DMS79 treated with DMSO at 0.1 percent for 48 hours (cell line): ENCODE measurements around the gene LDLRAD4.

Experiments used
- DNase-seq: peaks from one replicate; lab custom pipeline; 2025; lab: John Stamatoyannopoulos, UW

Gene LDLRAD4

DNA sequence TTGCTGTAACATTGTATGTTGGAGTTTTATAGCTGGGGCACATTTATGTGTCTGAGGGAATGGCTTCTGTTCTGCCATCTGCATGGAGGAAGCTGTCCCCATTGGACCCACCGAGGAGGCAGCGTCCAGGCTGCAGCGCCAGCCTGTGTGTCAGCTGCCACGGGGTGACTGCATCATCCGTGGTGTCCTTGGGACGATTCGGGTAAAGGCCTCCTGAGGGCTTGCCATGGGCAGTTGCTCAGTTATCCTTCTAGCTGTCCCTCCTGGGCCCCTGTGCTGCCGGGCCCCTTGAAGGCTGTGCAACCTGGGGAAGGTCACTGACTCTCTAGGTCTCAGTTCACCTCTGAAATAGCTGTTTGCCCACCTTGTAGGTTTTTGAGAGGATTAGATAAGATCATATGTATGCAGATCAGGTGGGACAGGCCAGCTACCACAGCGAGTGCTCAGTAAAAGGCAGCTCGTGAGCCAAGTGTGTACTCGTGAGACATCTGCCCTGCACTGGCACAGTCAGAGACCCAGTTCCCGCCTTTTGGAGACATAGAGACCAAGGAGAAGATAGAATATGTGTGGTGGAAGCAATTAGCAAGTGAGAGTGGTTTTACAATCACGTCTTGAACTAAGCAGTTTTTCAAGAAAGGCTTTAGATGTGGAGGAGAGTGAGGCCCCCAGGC is 10.6 kb downstream of the LDLRAD4 start:
- no peak for DNase-seq

DNA sequence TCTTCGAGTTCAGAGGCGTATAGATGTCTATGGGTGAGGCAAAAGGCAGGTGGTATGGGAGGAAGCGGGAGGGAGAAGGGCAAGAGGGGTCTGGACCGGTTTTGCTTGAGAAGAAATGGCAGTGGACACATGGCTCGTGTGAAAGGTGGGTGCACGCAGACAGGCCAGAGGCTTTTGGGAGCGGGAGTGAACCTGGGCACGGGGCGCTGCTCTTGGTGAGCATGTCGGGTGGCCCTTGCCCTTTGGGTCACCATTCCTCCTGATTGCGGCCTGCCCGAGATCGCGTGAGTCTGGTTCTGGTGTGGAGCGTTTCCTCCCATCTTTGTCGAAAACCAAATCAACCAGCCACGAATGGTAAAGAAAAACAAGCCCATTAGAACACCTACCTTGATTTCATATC is 12.6 kb downstream of the LDLRAD4 start:
- no peak for DNase-seq

DNA sequence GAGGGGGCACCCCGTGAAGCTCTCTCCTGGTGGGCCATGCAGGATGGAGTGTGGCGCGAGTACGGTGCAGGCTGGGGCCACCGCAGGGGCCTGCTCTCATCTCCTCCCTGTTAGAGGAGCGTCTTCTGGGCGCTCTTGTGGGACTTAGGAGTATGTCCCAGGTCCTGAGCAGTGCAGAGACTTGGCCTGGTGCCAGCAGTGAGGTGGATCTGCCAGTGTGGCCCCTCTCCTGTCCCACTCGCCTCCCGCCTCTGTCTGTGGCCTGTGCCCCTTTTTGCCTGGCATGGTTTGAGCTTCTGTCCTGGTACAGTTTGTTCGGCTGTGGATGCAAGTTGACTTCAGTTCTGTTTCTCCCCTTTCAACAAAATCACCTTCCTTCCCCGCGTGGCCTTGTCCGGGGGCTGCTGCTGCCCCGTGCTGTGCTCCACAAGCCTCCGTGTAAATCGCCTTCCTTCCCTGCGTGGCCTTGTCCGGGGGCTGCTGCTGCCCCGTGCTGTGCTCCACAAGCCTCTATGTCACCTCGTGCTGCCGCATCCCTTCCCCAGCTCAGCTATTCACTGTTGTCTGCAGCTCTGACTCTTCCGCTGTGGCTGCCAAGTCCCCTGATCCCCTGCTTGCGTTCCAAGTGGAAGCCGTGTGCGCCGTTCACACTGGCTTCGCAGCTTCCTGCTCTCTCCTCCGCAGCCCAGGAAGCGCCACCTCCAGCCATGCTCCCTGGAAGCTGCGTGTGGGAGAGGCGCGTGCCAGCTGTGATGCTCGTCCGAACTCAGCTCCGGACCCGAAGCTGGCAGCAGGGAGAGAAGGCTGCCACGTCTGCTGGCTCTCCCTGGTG is 13.7 kb downstream of the LDLRAD4 start:
- DNase-seq = peak; percentile 86

DNA sequence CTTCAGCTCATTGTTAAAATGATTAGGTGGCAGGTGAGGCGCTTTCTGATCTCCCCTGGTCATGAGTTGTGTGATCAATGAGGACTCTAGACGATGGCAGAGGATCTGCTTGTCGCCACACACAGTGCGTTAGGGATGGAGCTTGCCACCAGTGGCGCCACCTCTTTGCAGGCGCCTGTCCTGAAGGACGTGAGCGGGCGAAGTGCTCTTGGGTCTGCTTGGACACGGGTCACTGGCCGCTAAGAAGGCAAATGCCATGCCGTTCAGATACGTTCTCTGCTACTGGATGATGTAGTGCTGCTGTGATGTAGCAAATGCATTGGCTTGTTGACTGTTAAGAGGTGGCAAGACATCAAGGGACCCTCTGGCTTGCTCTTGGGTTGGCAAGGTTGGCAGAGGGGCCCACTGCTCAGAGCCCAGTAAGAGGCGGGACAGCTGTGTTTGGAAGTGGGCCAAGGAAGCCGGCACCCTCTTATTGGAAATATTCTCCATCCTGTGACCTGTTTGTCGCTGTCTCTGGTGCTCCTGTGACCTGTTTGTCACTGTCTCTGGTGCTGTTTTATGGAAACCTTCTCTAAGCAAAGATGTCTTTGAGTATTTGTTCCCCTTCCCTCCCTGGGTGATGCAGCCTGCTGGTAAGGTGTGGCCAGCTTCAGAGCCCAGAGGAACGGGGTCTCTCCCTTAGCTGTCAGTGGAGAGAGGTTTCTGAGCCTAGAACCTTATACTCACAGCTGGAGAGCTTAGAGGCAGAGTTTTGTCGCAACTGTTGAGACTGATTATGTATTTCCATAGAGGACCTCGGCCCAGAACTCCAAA is 14.6 kb downstream of the LDLRAD4 start:
- DNase-seq = peak; percentile 92

DNA sequence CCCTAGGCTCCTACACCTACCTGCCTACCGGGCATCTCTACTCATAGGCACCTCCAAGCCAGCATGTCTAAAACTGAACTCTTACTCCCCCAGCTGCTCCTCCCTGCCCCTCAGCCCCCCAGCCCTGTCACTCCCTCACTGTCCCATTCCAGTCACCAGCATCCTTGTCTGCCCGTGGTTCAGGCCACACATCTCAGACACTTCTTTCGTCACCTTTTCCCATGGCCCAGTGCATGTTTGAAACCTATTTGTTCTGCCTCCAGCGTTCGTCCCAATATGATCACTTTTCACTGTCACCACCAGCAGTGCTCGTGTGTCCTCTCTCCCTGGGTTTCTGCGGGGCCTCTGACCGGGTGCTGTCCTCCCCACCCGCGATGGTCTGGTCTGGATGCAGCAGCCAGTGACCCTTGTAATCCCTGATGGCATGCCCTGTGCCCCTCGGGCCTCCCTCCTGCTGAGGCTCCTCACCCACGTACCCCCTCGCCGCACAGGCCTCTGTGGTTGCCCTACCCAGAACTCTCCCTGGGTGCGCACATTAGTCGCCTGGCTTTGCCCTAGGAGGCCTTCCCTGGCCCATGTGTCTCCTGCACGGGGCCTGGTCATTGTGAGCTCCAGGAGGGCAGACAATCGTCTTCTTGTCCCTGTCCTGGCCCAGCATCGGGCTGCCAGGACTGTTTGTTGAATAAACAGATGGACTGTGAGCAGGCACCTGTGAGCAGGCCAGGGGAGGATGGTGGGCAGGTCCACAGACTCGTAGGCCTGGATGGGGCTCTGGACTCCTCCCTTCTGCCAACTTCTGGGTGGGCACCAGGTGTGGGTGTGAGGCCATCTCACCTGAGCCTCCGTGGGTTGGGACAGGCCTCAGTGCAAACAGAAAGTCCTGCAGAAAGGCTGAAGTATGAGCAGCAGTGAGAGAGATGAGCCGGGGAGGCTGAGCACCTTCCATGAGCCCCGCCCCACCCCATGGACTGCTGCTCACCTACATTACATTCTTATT is 15.5 kb downstream of the LDLRAD4 start:
- no peak for DNase-seq

DNA sequence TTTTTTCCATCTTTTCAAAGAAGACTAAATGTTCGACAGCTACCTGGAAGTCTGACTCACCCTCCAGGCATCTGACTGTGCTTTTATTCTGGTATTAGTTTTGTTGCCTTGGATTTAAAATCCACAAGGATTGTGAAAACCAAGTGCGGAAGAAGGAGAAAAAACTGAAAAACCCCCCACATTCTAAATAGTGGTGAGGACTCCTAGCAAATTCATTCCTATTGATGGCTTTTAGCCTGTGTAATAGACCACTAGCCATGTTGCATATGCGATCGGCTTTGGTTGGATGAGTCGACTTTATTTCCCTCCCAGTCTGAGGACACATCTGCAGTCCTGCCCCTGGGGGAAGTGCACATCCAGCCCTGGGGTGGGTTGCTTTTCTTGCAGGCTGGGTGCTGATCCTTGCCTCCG is 16.9 kb downstream of the LDLRAD4 start:
- no peak for DNase-seq

DNA sequence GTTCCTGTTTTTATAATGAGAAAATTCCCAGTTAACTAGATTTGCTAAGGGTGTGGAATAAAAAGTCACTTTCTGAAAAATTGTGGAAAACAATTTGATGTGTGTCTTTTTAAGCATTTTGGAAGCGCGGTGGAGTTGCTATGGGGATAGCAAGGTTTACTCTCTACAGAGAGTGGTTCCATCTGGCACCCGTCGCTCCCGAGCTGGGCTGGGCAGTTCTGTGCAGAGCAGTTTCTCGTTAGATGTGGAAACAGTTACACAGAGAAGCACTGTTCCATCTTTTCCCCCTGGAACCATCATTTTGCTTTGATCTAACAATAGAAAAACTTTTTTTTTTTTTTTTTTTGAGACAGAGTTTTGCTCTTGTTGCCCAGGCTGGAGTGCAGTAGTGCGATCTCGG is 17.4 kb downstream of the LDLRAD4 start:
- DNase-seq = no peak

DNA sequence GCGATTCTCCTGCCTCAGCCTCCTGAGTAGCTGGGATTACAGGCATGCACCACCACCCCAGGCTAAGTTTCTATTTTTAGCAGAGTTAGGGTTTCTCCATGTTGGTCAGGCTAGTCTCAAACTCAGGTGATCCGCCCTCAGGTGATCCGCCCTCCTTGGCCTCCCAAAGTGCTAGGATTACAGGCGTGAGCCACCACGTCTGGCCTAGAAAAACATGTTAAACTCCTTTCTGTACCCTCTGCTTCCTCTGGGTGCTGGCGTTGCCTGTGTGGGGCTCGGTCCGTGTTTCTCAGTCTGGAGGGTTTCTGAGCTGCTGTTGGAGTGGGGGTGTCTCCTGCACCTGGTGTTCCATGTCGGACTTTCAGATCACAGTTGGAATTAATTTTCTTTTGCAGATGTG is 17.9 kb downstream of the LDLRAD4 start:
- DNase-seq = no peak

DNA sequence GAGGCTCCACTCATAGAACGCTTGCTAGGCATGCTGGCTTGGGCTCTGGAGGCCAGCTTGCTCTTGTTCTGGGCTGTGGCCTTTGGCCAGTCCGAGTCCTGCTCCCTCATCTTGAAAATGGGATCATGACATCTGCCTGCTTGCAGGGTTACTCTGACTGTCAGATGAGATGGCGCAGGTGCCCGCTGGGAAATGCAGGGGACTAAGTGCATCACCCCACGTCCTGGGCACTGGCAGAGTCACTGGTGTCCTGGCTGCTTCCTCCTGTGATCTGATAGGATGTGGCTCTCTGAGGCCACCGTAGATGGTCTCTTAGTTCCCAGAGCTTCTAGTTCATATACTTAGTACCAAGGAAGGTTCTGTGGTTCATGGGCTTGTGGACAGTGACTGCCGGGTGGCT is 18.5 kb downstream of the LDLRAD4 start:
- no peak for DNase-seq

DNA sequence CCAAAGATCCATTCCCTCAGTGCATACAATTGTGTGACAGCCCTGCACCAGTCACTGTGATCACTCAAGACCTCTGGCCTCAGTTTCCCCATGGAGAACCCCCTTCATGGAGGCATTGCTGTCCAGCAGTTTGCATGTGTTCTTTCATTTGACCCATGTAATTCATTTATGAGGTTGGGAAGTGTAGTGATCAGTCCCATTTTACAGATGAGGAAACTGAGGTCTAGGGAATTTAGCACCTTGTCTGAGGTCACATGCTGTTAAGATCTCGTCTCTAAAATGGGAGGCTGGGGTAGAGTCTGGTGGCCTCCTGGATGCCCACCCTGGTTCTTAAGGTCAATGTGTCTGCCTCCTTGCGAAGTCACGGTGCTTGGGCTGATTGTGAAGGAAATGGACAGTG is 19.1 kb downstream of the LDLRAD4 start:
- DNase-seq = no peak

DNA sequence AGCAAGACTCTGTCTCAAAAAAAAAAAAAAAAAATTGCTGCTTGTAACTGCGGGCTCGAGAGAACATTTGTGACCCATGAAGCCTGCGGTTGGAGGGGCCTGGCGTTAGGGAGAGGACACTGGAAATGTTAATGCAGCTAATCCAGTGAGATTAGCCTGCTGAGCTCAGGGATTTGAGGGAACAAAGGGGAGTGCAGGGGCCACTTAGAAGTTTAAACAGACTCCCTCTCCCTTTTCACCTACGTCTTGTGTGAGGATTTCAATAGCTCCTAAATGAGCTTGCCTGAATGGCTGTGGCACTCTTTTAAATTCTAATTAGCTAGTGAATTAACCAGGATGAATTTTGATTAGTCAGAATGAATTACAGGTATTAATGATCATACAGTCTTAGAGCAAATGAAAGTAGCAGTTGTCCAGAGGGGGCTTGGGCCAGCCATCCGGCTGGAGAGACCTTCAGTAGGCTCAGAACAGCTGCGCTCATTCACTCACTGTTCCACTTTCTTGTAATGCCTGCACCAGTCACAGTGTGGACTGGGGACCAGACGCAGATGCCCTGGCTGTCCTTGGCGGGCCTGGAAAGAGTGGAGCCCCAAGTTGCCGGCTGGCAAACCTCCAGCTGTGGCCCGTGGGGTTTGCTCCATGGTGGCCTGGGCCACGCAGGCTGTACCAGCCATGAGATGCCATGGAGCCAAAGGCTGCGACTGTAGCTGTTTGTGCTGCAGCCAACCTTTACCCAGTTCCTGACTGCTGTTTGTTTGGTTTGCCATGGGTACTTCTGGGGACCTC is 20.8 kb downstream of the LDLRAD4 start:
- DNase-seq = no peak

DNA sequence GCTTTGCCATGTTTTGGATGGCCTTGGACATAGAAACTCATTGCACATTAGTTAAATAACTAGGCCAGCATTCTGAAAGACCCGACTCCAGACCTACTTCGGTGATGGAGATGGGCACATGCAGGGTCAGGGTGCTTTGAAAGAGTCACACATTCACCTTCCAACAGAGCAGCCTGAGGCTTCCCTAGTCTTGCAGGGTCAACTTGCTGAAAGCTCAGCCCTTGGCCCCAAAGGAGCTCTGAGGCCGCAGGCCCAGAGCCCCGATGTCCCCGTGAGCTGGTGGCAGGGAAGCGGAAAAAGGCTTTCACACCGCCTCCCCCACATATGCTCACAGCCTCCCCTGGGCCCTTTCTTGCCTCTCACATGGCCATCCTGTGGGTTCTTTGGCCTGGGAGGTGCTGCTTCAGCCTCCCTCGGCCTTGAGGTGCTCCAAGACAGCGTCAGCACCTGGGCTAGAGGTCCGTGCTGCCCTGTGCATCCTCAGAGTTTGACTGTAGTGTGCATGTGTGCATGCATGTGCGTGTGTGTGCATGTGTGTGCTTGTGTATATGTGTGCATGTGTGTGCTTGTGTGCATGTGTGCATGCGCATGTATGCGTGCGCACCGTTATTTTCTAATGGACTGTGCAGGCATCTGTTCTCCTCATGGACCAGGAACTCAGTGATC is 21.6 kb downstream of the LDLRAD4 start:
- DNase-seq = no peak

DNA sequence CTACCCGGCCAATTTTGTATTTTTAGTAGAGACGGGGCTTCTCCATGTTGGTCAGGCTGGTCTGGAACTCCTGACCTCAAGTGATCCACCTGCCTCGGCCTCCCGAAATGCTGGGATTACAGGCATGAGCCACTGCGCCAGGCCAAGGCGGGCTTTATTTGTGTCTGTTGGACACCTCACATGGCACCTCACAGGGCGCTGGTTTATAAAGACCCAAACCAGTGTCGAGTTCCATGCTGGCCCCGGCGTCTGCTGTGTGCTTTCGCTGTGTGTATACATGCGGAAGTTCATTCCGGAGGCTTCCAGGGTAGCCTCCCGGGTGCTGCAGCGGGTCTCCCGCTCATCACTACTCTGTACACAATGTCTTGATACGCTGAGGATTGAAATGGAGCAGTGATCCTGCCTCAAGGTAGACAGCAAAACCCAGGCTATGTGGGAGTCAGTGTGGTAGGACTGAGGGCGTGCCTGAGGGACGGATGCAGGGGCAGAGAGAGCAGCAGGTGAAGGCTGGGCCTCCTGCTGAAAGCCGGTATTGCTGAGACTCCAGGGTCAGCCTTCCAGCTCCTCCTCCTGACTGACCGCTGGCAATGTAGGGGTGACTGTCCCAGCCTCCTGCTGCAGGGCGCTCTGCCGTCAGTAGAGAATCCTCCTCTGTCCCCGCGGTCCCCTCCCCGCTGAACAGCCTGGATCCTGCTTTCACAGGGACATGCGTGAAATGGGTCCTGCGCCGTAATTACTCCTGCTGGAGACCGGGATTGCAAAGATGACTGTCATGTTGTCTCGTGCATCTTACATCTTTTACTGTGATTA is 22.7 kb downstream of the LDLRAD4 start:
- no peak for DNase-seq

DNA sequence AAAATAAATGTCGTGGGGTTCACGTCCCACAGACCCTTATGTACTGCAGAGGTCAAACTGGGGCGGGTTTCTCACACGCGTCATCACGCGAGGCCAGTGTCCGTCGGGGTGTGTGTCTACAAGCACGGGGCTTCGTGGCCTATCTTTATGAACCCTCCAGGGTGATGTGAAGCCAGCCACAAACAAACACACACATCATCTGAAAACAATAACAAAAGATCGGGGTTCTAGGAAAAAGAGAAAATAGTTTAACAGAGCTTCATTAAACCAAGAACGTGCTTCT is 23.3 kb downstream of the LDLRAD4 start:
- no peak for DNase-seq

DNA sequence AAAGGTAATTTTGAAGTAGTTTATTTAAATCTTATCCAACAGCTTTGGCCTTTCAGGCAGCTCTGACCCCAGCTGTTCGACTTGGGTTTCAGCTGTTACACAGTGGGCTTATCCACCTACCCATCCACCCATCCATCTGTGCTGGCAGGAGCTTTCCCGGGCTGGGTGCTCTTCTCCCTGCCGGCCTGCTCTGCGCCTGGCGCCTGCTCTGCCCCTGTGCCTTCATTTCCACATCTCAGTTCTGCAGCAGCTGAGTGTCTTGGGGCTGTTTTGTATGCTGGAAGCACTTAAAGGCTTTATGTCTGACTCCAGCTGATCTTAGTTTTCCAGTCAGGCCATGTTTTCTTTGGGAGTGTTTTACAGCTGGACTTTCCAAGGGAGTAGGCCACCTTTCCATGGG is 24.2 kb downstream of the LDLRAD4 start:
- no peak for DNase-seq

DNA sequence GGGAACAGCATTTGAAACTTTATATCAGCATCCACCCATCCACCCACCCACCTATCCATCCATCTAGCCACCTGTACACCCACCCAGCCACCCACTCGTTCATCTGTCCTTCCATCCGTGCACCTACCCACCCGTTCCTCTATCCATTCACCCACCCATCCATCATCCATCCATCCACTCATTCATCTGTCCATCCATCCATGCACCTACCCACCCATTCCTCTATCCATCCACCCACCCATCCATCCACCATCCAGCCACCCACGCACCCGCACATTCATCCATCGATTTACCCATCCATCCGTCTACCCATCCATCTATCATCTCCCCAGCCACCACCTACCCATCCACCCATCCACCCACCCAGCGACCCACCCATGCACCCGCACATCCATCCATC is 24.8 kb downstream of the LDLRAD4 start:
- DNase-seq = no peak

DNA sequence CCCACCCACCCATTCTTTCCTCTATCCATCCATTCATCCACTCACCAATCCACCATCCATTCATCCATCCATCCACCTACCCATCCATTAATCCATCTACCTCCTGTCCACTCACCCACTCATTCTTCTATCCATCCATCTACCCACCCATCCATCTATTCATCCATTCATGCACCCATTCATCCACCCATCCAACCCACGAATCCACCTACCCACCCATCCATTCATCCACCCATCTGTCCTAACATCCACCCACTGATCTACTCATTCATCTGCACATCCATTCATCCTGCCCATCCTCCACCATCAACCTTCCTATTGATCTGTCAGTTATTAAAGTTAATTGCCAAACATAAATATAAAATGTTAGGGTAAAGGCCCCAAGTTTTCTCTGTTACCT is 25.6 kb downstream of the LDLRAD4 start:
- no peak for DNase-seq

DNA sequence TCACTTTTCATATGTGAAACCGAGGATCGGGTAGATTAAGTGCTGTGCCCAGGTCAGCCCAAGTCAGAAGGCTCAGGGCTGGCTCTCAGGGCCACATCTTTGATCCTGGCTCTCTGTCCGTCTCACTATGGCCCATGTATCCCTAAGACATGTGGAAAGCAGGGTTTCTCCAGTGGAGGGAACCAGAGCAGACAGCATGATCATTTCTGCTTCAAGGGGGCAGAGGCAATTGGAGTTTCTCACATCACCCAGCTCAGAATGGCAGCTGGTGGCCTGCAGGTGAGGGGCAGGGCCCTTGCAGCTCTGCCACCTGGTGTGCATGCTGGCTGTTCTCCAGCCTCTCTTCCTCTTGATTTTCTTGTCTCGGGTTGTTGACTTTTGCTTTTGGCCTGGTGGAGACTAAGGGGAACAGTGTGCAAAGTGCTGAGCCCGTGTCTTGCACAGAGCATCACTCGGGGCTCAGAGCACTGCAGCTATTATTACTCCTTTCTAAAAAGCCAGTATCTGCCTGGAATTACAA is 27.0 kb downstream of the LDLRAD4 start:
- DNase-seq = peak; percentile 96

DNA sequence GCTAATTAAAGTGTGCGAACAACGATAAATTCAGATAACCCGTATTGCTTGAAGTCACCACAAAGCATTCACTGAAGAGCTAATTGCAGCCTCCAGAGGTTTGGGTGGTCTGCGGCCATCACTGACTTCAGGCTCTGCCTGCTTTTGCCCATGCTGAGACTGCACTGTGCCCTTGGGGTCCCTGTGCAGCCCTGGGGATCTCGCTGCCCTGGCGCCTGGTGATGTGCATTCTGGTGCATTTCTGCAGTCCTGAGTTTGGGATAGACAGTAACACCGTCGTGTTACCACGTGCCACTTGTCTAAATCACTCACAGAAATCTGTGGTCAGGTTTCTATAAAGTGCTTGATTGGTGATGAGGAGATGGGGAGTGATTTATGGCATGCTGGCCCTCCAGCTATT is 27.6 kb downstream of the LDLRAD4 start:
- DNase-seq = peak; percentile 61
